Measurements from ENCODE around the gene UNC5A.

The UNC5A gene

GRCh38 chr5:176802116-176802784 is 8.1 kb upstream of the UNC5A start:
- DNase-seq, result no peak

- no peak for DNase-seq
Measured at GRCh38 chr5:176803068-176803942, 7.1 kb upstream of the UNC5A start.

GRCh38 chr5:176803943-176804498 is 6.3 kb upstream of the UNC5A start:
- no peak for DNase-seq

GRCh38 chr5:176806137-176806536 is 4.2 kb upstream of the UNC5A start:
- no peak for DNase-seq

GRCh38 chr5:176809544-176810080 is 747 bp upstream of the UNC5A start:
- no peak for DNase-seq

- DNase-seq, result no peak
Measured at GRCh38 chr5:176810687-176811501, 535 bp downstream of the UNC5A start.

- DNase-seq, result no peak
Measured at GRCh38 chr5:176812269-176813259, 2.2 kb downstream of the UNC5A start.

GRCh38 chr5:176813587-176814312 is 3.4 kb downstream of the UNC5A start:
- DNase-seq, result no peak

- DNase-seq, result no peak
Measured at GRCh38 chr5:176814313-176814685, 3.9 kb downstream of the UNC5A start.

GRCh38 chr5:176814836-176815438 is 4.6 kb downstream of the UNC5A start:
- DNase-seq, result no peak

- no peak for DNase-seq
Measured at GRCh38 chr5:176816043-176816745, 5.8 kb downstream of the UNC5A start.

- no peak for DNase-seq
Measured at GRCh38 chr5:176816791-176817347, 6.5 kb downstream of the UNC5A start.

GRCh38 chr5:176817369-176817840 is 7.0 kb downstream of the UNC5A start:
- no peak for DNase-seq

GRCh38 chr5:176817841-176818377 is 7.5 kb downstream of the UNC5A start:
- DNase-seq, result no peak

GRCh38 chr5:176818391-176819098 is 8.2 kb downstream of the UNC5A start:
- DNase-seq, result no peak

GRCh38 chr5:176819476-176819875 is 9.1 kb downstream of the UNC5A start:
- no peak for DNase-seq

GRCh38 chr5:176820937-176821336 is 10.6 kb downstream of the UNC5A start:
- DNase-seq, result no peak

GRCh38 chr5:176821441-176821840 is 11.1 kb downstream of the UNC5A start:
- no peak for DNase-seq

Data from CD4-positive, alpha-beta T cell treated with Interferon gamma for 1 hour (primary cell).